BLaER1 treated with 17β-estradiol and CSF1 and Interleukin-3, amounts not matched to agents 10 nM and 100 nM (cell line): ENCODE results near the gene ZNF366.

Experiments used
- H3K27ac ChIP-seq, 11 experiments: shearing (Covaris generic); formaldehyde crosslinking; 2 replicates each; pipeline ENCODE4 v1.8.1; 2022
- H3K27me3 ChIP-seq, 11 experiments: shearing (Covaris generic); formaldehyde crosslinking; 2 replicates each; pipeline ENCODE4 v1.8.1; 2022
- H3K36me3 ChIP-seq, 11 experiments: shearing (Covaris generic); formaldehyde crosslinking; 2 replicates each; pipeline ENCODE4 v1.8.1; 2022
- H3K4me1 ChIP-seq, 10 experiments: shearing (Covaris generic); formaldehyde crosslinking; 2 replicates each; pipeline ENCODE4 v1.8.1; 2022
- H3K4me2 ChIP-seq, 11 experiments: shearing (Covaris generic); formaldehyde crosslinking; 2 replicates each; pipeline ENCODE4 v1.8.1; 2022
- H3K4me3 ChIP-seq, 10 experiments: shearing (Covaris generic); formaldehyde crosslinking; 2 replicates each; pipeline ENCODE4 v1.8.1; 2022
- H3K9ac ChIP-seq, 11 experiments: shearing (Covaris generic); formaldehyde crosslinking; 2 replicates each; pipeline ENCODE4 v1.8.1; 2022
- H3K9me3 ChIP-seq, 11 experiments: shearing (Covaris generic); formaldehyde crosslinking; replicated peaks in 1 of 11; 2 replicates each; pipeline ENCODE4 v1.8.1; 2022
- H4K20me1 ChIP-seq, 11 experiments: shearing (Covaris generic); formaldehyde crosslinking; 2 replicates each; pipeline ENCODE4 v1.8.1; 2022
- Cebpa-rat ChIP-seq, 11 experiments: shearing (Covaris generic); IDR thresholded peaks; 2 replicates each; pipeline ENCODE4 v1.8.1; 2022

ZNF366 gene

GRCh38 chr5:72511774-72512592 lies 4.8 kb upstream of the ZNF366 start:
- TF ChIP-seq Cebpa-rat (IDR thresholded peaks at IDR 0.05), result no peak
- peak overlapping the region in 7 of 11 experiments; percentile 16 to 88 (median 61); a peak in 8 of 22 replicates for H3K4me2 ChIP-seq
- H3K4me3 ChIP-seq, result no peak overlapping the region
- H3K36me3 ChIP-seq, result no peaks in the 10 kb centered on the region
- H3K9ac ChIP-seq, result no peak overlapping the region
- 0 out of 22 replicates have a peak, but pooled peaks cover 0 to 8% (median 0%) of the 10 kb centered on the region in 11 experiments for H3K9me3 ChIP-seq
- peaks cover 25 to 53% (median 39%) of the 10 kb centered on the region in 10 experiments for H3K4me1 ChIP-seq
- no peaks in the 10 kb centered on the region for H3K27me3 ChIP-seq
- no peaks in the 10 kb centered on the region for H4K20me1 ChIP-seq
- H3K27ac ChIP-seq, result no peak overlapping the region

DNA sequence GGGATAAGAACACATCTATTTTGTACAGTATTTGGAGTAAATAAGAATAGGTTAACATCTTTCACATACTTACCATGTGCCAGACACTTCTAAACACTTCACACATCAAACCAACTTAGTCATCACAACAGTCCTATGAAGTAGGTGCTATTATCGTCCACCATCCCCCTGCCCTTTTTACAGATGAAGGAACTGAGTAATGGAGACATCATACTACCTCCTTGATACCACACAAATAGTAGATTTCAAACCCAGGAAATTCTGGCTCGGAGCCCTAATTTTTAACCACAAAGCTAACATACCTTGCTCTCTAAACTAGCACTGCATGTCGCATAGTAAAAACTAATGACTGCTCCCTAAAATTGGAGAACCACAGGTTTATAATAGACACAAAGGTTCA lies 4.2 kb upstream of the ZNF366 start:
- Histone ChIP-seq H3K36me3 (no peaks in the 10 kb centered on the region), H4K20me1 (no peaks in the 10 kb centered on the region), H3K4me1 (peaks cover 29 to 59% (median 45%) of the 10 kb centered on the region in 10 experiments), H3K27ac (0 out of 22 replicates have a peak overlapping the region, but pooled peaks of 1 of the 11 experiments have one; percentile 23), H3K9ac (no peak overlapping the region), H3K4me2 (peak overlapping the region in 8 of 11 experiments; percentile 16 to 88 (median 60); a peak in 11 of 22 replicates), H3K27me3 (no peaks in the 10 kb centered on the region), H3K4me3 (no peak overlapping the region), H3K9me3 (0 out of 22 replicates have a peak, but pooled peaks cover 0 to 8% (median 0%) of the 10 kb centered on the region in 11 experiments)
- TF ChIP-seq Cebpa-rat (IDR thresholded peaks at IDR 0.05), result no peak

- peak overlapping the region in 4 of 11 experiments; percentile 22 to 34 (median 24); a peak in 5 of 22 replicates for H3K27ac ChIP-seq
- H3K9me3 ChIP-seq, result 0 out of 22 replicates have a peak, but pooled peaks cover 0 to 8% (median 0%) of the 10 kb centered on the region in 11 experiments
- H3K9ac ChIP-seq, result peak overlapping the region in 1 of 11 experiments; percentile 12; a peak in 1 of 22 replicates
- H3K27me3 ChIP-seq, result no peaks in the 10 kb centered on the region
- H3K36me3 ChIP-seq, result no peaks in the 10 kb centered on the region
- no peak for TF ChIP-seq Cebpa-rat (IDR thresholded peaks at IDR 0.05)
- H3K4me3 ChIP-seq, result no peak overlapping the region; a peak in 1 of 20 replicates
- H3K4me1 ChIP-seq, result peaks cover 29 to 66% (median 47%) of the 10 kb centered on the region in 10 experiments
- H3K4me2 ChIP-seq, result peak overlapping the region; percentile 19 to 88 (median 58)
- no peaks in the 10 kb centered on the region for H4K20me1 ChIP-seq
These were observed 3.5 kb upstream of the ZNF366 start for GRCh38 chr5:72510610-72511181.

GRCh38 chr5:72509401-72509800 lies 2.2 kb upstream of the ZNF366 start:
- no peak overlapping the region for H3K27ac ChIP-seq
- peak overlapping the region in 4 of 11 experiments; percentile 61 to 88 (median 72); a peak in 2 of 22 replicates for H3K4me2 ChIP-seq
- no peak overlapping the region for H3K9ac ChIP-seq
- H4K20me1 ChIP-seq, result no peaks in the 10 kb centered on the region
- no peak overlapping the region for H3K4me3 ChIP-seq
- H3K27me3 ChIP-seq, result no peaks in the 10 kb centered on the region
- 0 out of 22 replicates have a peak, but pooled peaks cover 0 to 8% (median 0%) of the 10 kb centered on the region in 11 experiments for H3K9me3 ChIP-seq
- H3K36me3 ChIP-seq, result no peaks in the 10 kb centered on the region
- peaks cover 29 to 79% (median 60%) of the 10 kb centered on the region in 10 experiments for H3K4me1 ChIP-seq
- no peak for TF ChIP-seq Cebpa-rat (IDR thresholded peaks at IDR 0.05)

- no peak overlapping the region for H3K9ac ChIP-seq
- H3K27ac ChIP-seq, result peak overlapping the region in 5 of 11 experiments; percentile 11 to 40 (median 23); a peak in 5 of 22 replicates
- H3K9me3 ChIP-seq, result 0 out of 22 replicates have a peak, but pooled peaks cover 0 to 8% (median 0%) of the 10 kb centered on the region in 11 experiments
- no peaks in the 10 kb centered on the region for H3K36me3 ChIP-seq
- H4K20me1 ChIP-seq, result no peaks in the 10 kb centered on the region
- TF ChIP-seq Cebpa-rat (IDR thresholded peaks at IDR 0.05), result no peak
- peaks cover 29 to 88% (median 69%) of the 10 kb centered on the region in 10 experiments for H3K4me1 ChIP-seq
- peak overlapping the region; percentile 51 to 89 (median 75) for H3K4me2 ChIP-seq
- no peaks in the 10 kb centered on the region for H3K27me3 ChIP-seq
- no peak overlapping the region for H3K4me3 ChIP-seq
These were observed 1.3 kb upstream of the ZNF366 start for GRCh38 chr5:72508241-72509170.

- Histone ChIP-seq H3K9ac (no peak overlapping the region; a peak in 1 of 22 replicates), H3K4me1 (peaks cover 29 to 92% (median 70%) of the 10 kb centered on the region in 10 experiments), H3K9me3 (0 out of 22 replicates have a peak, but pooled peaks cover 0 to 8% (median 0%) of the 10 kb centered on the region in 11 experiments), H3K27me3 (no peaks in the 10 kb centered on the region), H3K4me2 (peak overlapping the region; percentile 51 to 89 (median 75)), H3K36me3 (no peaks in the 10 kb centered on the region), H3K4me3 (peak overlapping the region in 1 of 10 experiments; percentile 41; a peak in 1 of 20 replicates), H4K20me1 (no peaks in the 10 kb centered on the region), H3K27ac (peak overlapping the region in 5 of 11 experiments; percentile 11 to 40 (median 23); a peak in 5 of 22 replicates)
- no peak for TF ChIP-seq Cebpa-rat (IDR thresholded peaks at IDR 0.05)
These were observed 663 bp upstream of the ZNF366 start for GRCh38 chr5:72507907-72508238.

GRCh38 chr5:72506158-72506549 lies 1.1 kb downstream of the ZNF366 start:
- no peak overlapping the region for H3K9ac ChIP-seq

DNA sequence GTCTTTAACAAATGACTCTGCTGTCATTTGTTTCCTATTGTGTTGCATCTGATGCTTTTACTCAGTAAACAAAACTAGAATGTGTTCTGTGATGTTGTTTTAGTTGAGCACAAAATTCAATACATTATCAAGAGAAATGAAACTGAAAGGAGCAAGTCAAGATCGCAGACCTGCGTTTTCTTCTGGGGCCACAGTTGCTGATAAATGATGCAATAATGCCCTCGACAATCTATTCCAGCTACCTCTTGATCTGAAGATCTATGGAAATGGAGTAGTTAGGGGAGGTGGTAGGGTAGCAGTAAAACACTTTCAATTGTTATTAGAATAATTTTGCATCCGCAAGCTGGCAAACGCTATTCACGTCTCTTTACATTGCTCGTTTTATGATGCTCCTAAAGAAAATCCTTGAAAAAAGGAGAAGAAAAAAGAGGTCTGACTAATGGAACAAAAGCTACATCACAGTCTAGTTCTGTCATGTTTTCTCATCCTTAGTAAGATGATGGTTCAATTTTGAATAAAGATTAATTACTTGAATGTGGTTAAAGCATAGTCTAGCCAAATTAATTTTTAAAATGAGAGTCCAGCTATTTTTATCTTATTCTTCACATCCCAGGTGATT lies 1.6 kb downstream of the ZNF366 start:
- H3K9ac ChIP-seq, result no peak overlapping the region
- H3K27ac ChIP-seq, result peak overlapping the region in 1 of 11 experiments; percentile 51; a peak in 1 of 22 replicates
- TF ChIP-seq Cebpa-rat (IDR thresholded peaks at IDR 0.05), result peak in 2 of 11 experiments; percentile 22 to 50; a peak in 2 of 22 replicates
- 0 out of 22 replicates have a peak, but pooled peaks cover 0 to 8% (median 0%) of the 10 kb centered on the region in 11 experiments for H3K9me3 ChIP-seq
- H4K20me1 ChIP-seq, result no peaks in the 10 kb centered on the region
- H3K4me2 ChIP-seq, result peak overlapping the region in 5 of 11 experiments; percentile 67 to 89 (median 74); a peak in 11 of 22 replicates
- H3K27me3 ChIP-seq, result no peaks in the 10 kb centered on the region
- no peaks in the 10 kb centered on the region for H3K36me3 ChIP-seq
- H3K4me3 ChIP-seq, result no peak overlapping the region
- H3K4me1 ChIP-seq, result peaks cover 24 to 75% (median 60%) of the 10 kb centered on the region in 10 experiments

More at GRCh38 chr5:72506158-72506549, 1.1 kb downstream of the ZNF366 start:
- Histone ChIP-seq H4K20me1 (no peaks in the 10 kb centered on the region), H3K36me3 (no peaks in the 10 kb centered on the region), H3K4me2 (peak overlapping the region in 6 of 11 experiments; percentile 67 to 89 (median 76); a peak in 8 of 22 replicates), H3K4me3 (no peak overlapping the region), H3K27ac (no peak overlapping the region), H3K27me3 (no peaks in the 10 kb centered on the region), H3K9me3 (0 out of 22 replicates have a peak, but pooled peaks cover 0 to 8% (median 0%) of the 10 kb centered on the region in 11 experiments), H3K4me1 (peaks cover 29 to 80% (median 65%) of the 10 kb centered on the region in 10 experiments)
- no peak for TF ChIP-seq Cebpa-rat (IDR thresholded peaks at IDR 0.05)
